Ramos (cell line): Measurements from ENCODE around the gene RAD51B.

Experiments
- in situ Hi-C: fragments of 300-500 bp; cut with MboI; formaldehyde crosslinking; loops from one replicate; pipeline ENCODE4 v1.14.3; 2022; ENCODE audit warnings: low sequenced_read_pairs; ENCODE audit not compliant: unreplicated experiment

The RAD51B gene

GRCh38 chr14:68493152-68493911 is 673.8 kb downstream of the RAD51B start:
- in situ Hi-C loops, result no loop called here

- in situ Hi-C loops, result no loop called here
These were observed 675.8 kb downstream of the RAD51B start for GRCh38 chr14:68495101-68496039.

- in situ Hi-C loops, result no loop called here
These were observed 677.4 kb downstream of the RAD51B start for GRCh38 chr14:68497011-68497410.

- in situ Hi-C loops, result no loop called here
These were observed 679.9 kb downstream of the RAD51B start for GRCh38 chr14:68499451-68499850.

- in situ Hi-C loops, result no loop called here
These were observed 681.6 kb downstream of the RAD51B start for GRCh38 chr14:68501171-68501570.

- in situ Hi-C loops, result no loop called here
These were observed 682.1 kb downstream of the RAD51B start for GRCh38 chr14:68501614-68502052.

GRCh38 chr14:68502230-68502629 is 682.7 kb downstream of the RAD51B start:
- in situ Hi-C loops, result no loop called here

- in situ Hi-C loops, result no loop called here
These were observed 683.7 kb downstream of the RAD51B start for GRCh38 chr14:68503186-68503825.

- in situ Hi-C loops, result no loop called here
These were observed 685.3 kb downstream of the RAD51B start for GRCh38 chr14:68504861-68505260.

GRCh38 chr14:68506021-68506644 is 686.6 kb downstream of the RAD51B start:
- in situ Hi-C loops, result no loop called here

- in situ Hi-C loops, result no loop called here
These were observed 687.3 kb downstream of the RAD51B start for GRCh38 chr14:68506645-68507419.

GRCh38 chr14:68507544-68508081 is 688.0 kb downstream of the RAD51B start:
- in situ Hi-C loops, result no loop called here

GRCh38 chr14:68508581-68508980 is 689.0 kb downstream of the RAD51B start:
- in situ Hi-C loops, result no loop called here

- in situ Hi-C loops, result no loop called here
These were observed 689.8 kb downstream of the RAD51B start for GRCh38 chr14:68509188-68509983.

GRCh38 chr14:68510201-68511128 is 690.9 kb downstream of the RAD51B start:
- in situ Hi-C loops, result no loop called here

- in situ Hi-C loops, result no loop called here
These were observed 691.8 kb downstream of the RAD51B start for GRCh38 chr14:68511129-68512047.
